Endothelial cell of umbilical vein (primary cell): ENCODE results near the gene DERL3. TPM values are rescaled to one million over a fixed set of nuclear protein-coding genes. Genes with fewer than 3 reads are reported as not detected.

Experiments used
- BruUV-seq: library from RNA; stranded (reverse); fragments of 400-500 nt; replicated peaks from 2 replicates; lab custom pipeline; 2021; lab: Mats Ljungman, UMichigan
- CTCF ChIA-PET: fragments of 300-600, 350-600 bp; sonication (Branson Sonifier 250); formaldehyde crosslinking; loops from one replicate; lab custom pipeline; 2021; ENCODE audit warnings: antibody characterized with exemption, inconsistent platforms; lab: Charles Lee
- POLR2A ChIA-PET: fragments of 300-600, 350-600 bp; sonication (Branson Sonifier 250); formaldehyde crosslinking; loops from one replicate; lab custom pipeline; 2021; ENCODE audit warnings: antibody characterized with exemption, inconsistent platforms; lab: Charles Lee
- DNase-seq: peaks from one replicate; pipeline ENCODE4 v3.0.0-alpha.2; 2011; ENCODE audit warnings: low read depth, low spot score
- FAIRE-seq: peaks from 2 replicates; lab custom pipeline; 2011; peaks lifted over from hg19 to GRCh38; lab: Jason Lieb, UNC
- H2AFZ ChIP-seq: 2 replicates; pipeline ENCODE4 v1.6.0; 2012; ENCODE audit warnings: low read depth, low read length, control low read depth, inconsistent platforms
- H3K27ac ChIP-seq: 2 replicates; pipeline ENCODE4 v1.5.1; 2011; ENCODE audit warnings: low read depth, mild to moderate bottlenecking, control low read depth, low read length, moderate library complexity; ENCODE audit not compliant: insufficient read depth
- H3K27me3 ChIP-seq, 2 experiments: 2 replicates each; pipeline versions ENCODE4 v1.6.0 to v1.6.1; 2011; ENCODE audit warnings: low read length in 2 of 2, mixed read lengths in 1 of 2; ENCODE audit not compliant: control insufficient read depth in 2 of 2, insufficient read depth in 2 of 2
- H3K36me3 ChIP-seq, 2 experiments: 2 replicates in 1 of 2; 3 replicates in 1 of 2; pipeline ENCODE4 v1.5.1; 2011; ENCODE audit warnings: low read length in 2 of 2, mild to moderate bottlenecking in 1 of 2, moderate library complexity in 1 of 2; ENCODE audit not compliant: control insufficient read depth in 2 of 2, insufficient read depth in 2 of 2; ENCODE audit errors: extremely low read depth in 1 of 2
- H3K4me1 ChIP-seq: 3 replicates; pipeline ENCODE4 v1.5.1; 2011; ENCODE audit warnings: mild to moderate bottlenecking, low read length; ENCODE audit not compliant: control insufficient read depth, insufficient read depth; ENCODE audit errors: extremely low read depth
- H3K4me2 ChIP-seq: 2 replicates; pipeline ENCODE4 v1.6.1; 2011; ENCODE audit warnings: low read length, control low read depth, mixed read lengths; ENCODE audit not compliant: insufficient read depth
- H3K4me3 ChIP-seq, 3 experiments: fragments of 200-600 bp in 1 of 3; sonication (generic), shearing (Covaris generic) in 1 of 3; replicated peaks in 1 of 3; 2 replicates each; pipeline ENCODE4 v1.5.1; 2011 to 2016; ENCODE audit warnings: control low read depth in 3 of 3, low read length in 3 of 3, mild to moderate bottlenecking in 2 of 3, inconsistent platforms in 1 of 3, low read depth in 1 of 3, moderate library complexity in 1 of 3; ENCODE audit not compliant: insufficient read depth in 1 of 3
- H3K79me2 ChIP-seq: 2 replicates; pipeline ENCODE4 v1.6.0; 2012; ENCODE audit warnings: low read length, inconsistent platforms; ENCODE audit not compliant: control insufficient read depth, insufficient read depth
- H3K9ac ChIP-seq: replicated peaks from 2 replicates; pipeline ENCODE3; 2011; ENCODE audit warnings: low read length, control low read depth; ENCODE audit not compliant: insufficient read depth; ENCODE audit errors: extremely low read depth
- H3K9me1 ChIP-seq: replicated peaks from 3 replicates; pipeline ENCODE4 v1.6.0; 2011; ENCODE audit warnings: mild to moderate bottlenecking, low read length; ENCODE audit not compliant: control insufficient read depth, insufficient read depth; ENCODE audit errors: extremely low read depth
- H3K9me3 ChIP-seq: replicated peaks from 2 replicates; pipeline ENCODE4 v1.5.1; 2012; ENCODE audit warnings: low read length, inconsistent platforms; ENCODE audit not compliant: control insufficient read depth, insufficient read depth
- H4K20me1 ChIP-seq: replicated peaks from 2 replicates; pipeline ENCODE3; 2011; ENCODE audit warnings: mild to moderate bottlenecking, low read length; ENCODE audit not compliant: control insufficient read depth, insufficient read depth; ENCODE audit errors: extremely low read depth
- EZH2 ChIP-seq: IDR thresholded peaks from 2 replicates; pipeline ENCODE4 v1.6.1; 2012; ENCODE audit warnings: borderline replicate concordance, low read depth, mild to moderate bottlenecking, moderate library complexity, low read length, inconsistent platforms; ENCODE audit not compliant: severe bottlenecking
- FOS ChIP-seq: IDR thresholded peaks from 2 replicates; pipeline ENCODE4 v1.6.1; 2011; ENCODE audit warnings: mild to moderate bottlenecking, low read length, moderate library complexity, borderline replicate concordance; ENCODE audit not compliant: insufficient read depth
- GATA2 ChIP-seq: IDR thresholded peaks from 2 replicates; pipeline ENCODE4 v1.7.0; 2011; ENCODE audit warnings: low read depth, mild to moderate bottlenecking, moderate library complexity, mixed read lengths, low read length; ENCODE audit not compliant: insufficient read length, insufficient read depth
- JUN ChIP-seq: IDR thresholded peaks from 2 replicates; pipeline ENCODE4 v1.6.1; 2011; ENCODE audit warnings: borderline replicate concordance, low read depth; ENCODE audit not compliant: insufficient read length, insufficient read depth
- MYC ChIP-seq: IDR thresholded peaks from one replicate; pipeline ENCODE4 v1.6.1; 2011; ENCODE audit warnings: mild to moderate bottlenecking, low read depth, low read length
- POLR2A ChIP-seq: IDR thresholded peaks from 2 replicates; pipeline ENCODE4 v1.6.1; 2012; ENCODE audit warnings: low read depth, mild to moderate bottlenecking, control low read depth, low read length
- POLR2AphosphoS5 ChIP-seq: IDR thresholded peaks from 2 replicates; pipeline ENCODE4 v1.6.1; 2012; ENCODE audit warnings: low read depth, mild to moderate bottlenecking, control low read depth, low read length, moderate library complexity; ENCODE audit not compliant: insufficient read depth
- dilution Hi-C: fragments of 300-500 bp; cut with MboI; formaldehyde crosslinking; loops from one replicate; pipeline ENCODE4 v1.15.0; 2019; ENCODE audit warnings: low sequenced_read_pairs; ENCODE audit not compliant: extremely low pct_ligation_motif_present
- intact Hi-C: fragments of 100-400 bp; cut with micrococcal nuclease; formaldehyde crosslinking; loops from one replicate; pipeline ENCODE4 v1.10.0; 2022
- polyA plus RNA-seq, 4 experiments: library from polyadenylated mRNA; depleted of rRNA in 3 of 4; stranded (reverse) in 3 of 4; unstranded in 1 of 4; fragments of >200 nt; gene quantifications; 2 replicates each; pipeline versions ENCODE4 v1.2.1 to v1.2.3, GENCODE V29; 2011 to 2012; ENCODE audit warnings: missing spikeins in 1 of 4
- total RNA-seq: library from RNA; stranded (reverse); gene quantifications from 2 replicates; pipeline ENCODE4 v1.2.3, GENCODE V29; 2021
- TF ChIP-seq, protein P1 (sequence below), 2 donors: IDR thresholded peaks; 1 replicate in 1 of 2; 2 replicates in 1 of 2; pipeline ENCODE4 v1.5.1; 2011; ENCODE audit warnings: low read length in 2 of 2, mild to moderate bottlenecking in 2 of 2, moderate library complexity in 2 of 2, control low read depth in 1 of 2, inconsistent platforms in 1 of 2, low read depth in 1 of 2; ENCODE audit not compliant: insufficient read depth in 1 of 2; ENCODE audit errors: extremely low read depth in 1 of 2
- TF ChIP-seq, protein P2 (sequence below): IDR thresholded peaks from 2 replicates; pipeline ENCODE4 v1.6.1; 2011; ENCODE audit not compliant: insufficient read depth, insufficient read length

Gene DERL3
- total and polyA plus RNA-seq, 2 donors (not counting 3 experiments of a cell fraction or from before 2014, with no cell fraction given), result 3.4 to 3.8 TPM

GRCh38 chr22:23841736-23842445, 3.1 kb upstream of the DERL3 start:
- H3K9ac ChIP-seq, result no peak overlapping the region
- H4K20me1 ChIP-seq, result no peaks in the 10 kb centered on the region
- H3K79me2 ChIP-seq, result no peaks in the 10 kb centered on the region
- dilution Hi-C loops, result no loop called here
- H3K4me3 ChIP-seq, result no peak overlapping the region
- no peak overlapping the region for H2AFZ ChIP-seq
- FAIRE-seq (no peak), DNase-seq (no peak)
- ChIA-PET POLR2A (no interaction called here), CTCF (interaction anchor here (0.9 kb wide), 1 partner anchor 8 kb away, joined by 3 read pairs; no protein-coding TSS in a partner anchor)
- TF ChIP-seq MYC (no peak), JUN (no peak)
- intact Hi-C loops, result no loop called here
- H3K9me3 ChIP-seq, result no peaks in the 10 kb centered on the region
- no peaks in the 10 kb centered on the region for H3K36me3 ChIP-seq
- no peaks in the 10 kb centered on the region for H3K9me1 ChIP-seq
- no TSS peak for BruUV-seq
- no peak overlapping the region for H3K27ac ChIP-seq
- no peak overlapping the region for H3K4me2 ChIP-seq
- peaks cover 0 to 2% of the 10 kb centered on the region in 2 experiments for H3K27me3 ChIP-seq
- peaks cover 10% of the 10 kb centered on the region for H3K4me1 ChIP-seq

GRCh38 chr22:23841292-23841691, 2.5 kb upstream of the DERL3 start:
- Histone ChIP-seq H3K9ac (no peak overlapping the region), H3K9me3 (no peaks in the 10 kb centered on the region), H4K20me1 (no peaks in the 10 kb centered on the region), H3K4me2 (no peak overlapping the region), H3K27me3 (peaks cover 0 to 2% of the 10 kb centered on the region in 2 experiments), H2AFZ (no peak overlapping the region), H3K4me1 (peaks cover 7% of the 10 kb centered on the region), H3K9me1 (no peaks in the 10 kb centered on the region), H3K4me3 (no peak overlapping the region), H3K79me2 (no peaks in the 10 kb centered on the region), H3K27ac (no peak overlapping the region), H3K36me3 (no peaks in the 10 kb centered on the region)
- no peak for TF ChIP-seq JUN
- TF ChIP-seq POLR2A, result no peak
- TF ChIP-seq FOS, result no peak
- TF ChIP-seq, protein P1, sequence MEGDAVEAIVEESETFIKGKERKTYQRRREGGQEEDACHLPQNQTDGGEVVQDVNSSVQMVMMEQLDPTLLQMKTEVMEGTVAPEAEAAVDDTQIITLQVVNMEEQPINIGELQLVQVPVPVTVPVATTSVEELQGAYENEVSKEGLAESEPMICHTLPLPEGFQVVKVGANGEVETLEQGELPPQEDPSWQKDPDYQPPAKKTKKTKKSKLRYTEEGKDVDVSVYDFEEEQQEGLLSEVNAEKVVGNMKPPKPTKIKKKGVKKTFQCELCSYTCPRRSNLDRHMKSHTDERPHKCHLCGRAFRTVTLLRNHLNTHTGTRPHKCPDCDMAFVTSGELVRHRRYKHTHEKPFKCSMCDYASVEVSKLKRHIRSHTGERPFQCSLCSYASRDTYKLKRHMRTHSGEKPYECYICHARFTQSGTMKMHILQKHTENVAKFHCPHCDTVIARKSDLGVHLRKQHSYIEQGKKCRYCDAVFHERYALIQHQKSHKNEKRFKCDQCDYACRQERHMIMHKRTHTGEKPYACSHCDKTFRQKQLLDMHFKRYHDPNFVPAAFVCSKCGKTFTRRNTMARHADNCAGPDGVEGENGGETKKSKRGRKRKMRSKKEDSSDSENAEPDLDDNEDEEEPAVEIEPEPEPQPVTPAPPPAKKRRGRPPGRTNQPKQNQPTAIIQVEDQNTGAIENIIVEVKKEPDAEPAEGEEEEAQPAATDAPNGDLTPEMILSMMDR (IDR thresholded peaks at IDR 0.05; ENCODE audit: extremely low read depth in 1 of 2, insufficient read depth in 1 of 2, low read depth in 1 of 2, low read length in 2 of 2), result no peak
- no peak for TF ChIP-seq MYC
- TF ChIP-seq, protein P2, sequence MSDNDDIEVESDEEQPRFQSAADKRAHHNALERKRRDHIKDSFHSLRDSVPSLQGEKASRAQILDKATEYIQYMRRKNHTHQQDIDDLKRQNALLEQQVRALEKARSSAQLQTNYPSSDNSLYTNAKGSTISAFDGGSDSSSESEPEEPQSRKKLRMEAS, result no peak
- no peak for TF ChIP-seq GATA2
- TF ChIP-seq POLR2AphosphoS5, result no peak
- no peak for TF ChIP-seq EZH2
- dilution Hi-C loops, result no loop called here
- POLR2A ChIA-PET, result no interaction called here
- BruUV-seq, result no TSS peak
- CTCF ChIA-PET, result interaction anchor here (0.9 kb wide), 1 partner anchor 8 kb away, joined by 3 read pairs; no protein-coding TSS in a partner anchor
- DNase-seq (no peak), FAIRE-seq (no peak)
- intact Hi-C loops, result no loop called here
